K562 (cell line): Measurements from ENCODE around the gene TPM4. TPM values are rescaled to one million over a fixed set of nuclear protein-coding genes. Genes with fewer than 3 reads are reported as not detected.
A peak's percentile ranks its signal among the peaks of the same experiment; 100 is the strongest.

Experiments
- BCOR ChIP-seq: fragments of 450-650 bp; IDR thresholded peaks from 2 replicates; pipeline ENCODE4 v1.6.1; 2016
- CCNT2 ChIP-seq: IDR thresholded peaks from 2 replicates; pipeline ENCODE4 v1.6.1; 2011; ENCODE audit warnings: borderline replicate concordance, low read depth, mild to moderate bottlenecking, moderate library complexity, mixed read lengths, low read length; ENCODE audit not compliant: insufficient read length; ENCODE audit errors: extremely low read depth
- CREB3L1 ChIP-seq: fragments of 450-650 bp; IDR thresholded peaks from 2 replicates; pipeline ENCODE4 v1.6.1; 2014; ENCODE audit warnings: low read depth, mild to moderate bottlenecking, moderate library complexity, borderline replicate concordance
- KAT7 ChIP-seq: sonication (generic); formaldehyde crosslinking; IDR thresholded peaks from 2 replicates; pipeline ENCODE4 v1.8.0; 2022; ENCODE audit warnings: missing genetic modification reagents, mild to moderate bottlenecking, borderline replicate concordance
- L3MBTL2 ChIP-seq: fragments of 450-650 bp; IDR thresholded peaks from 2 replicates; pipeline ENCODE4 v1.6.1; 2016; ENCODE audit warnings: mild to moderate bottlenecking, moderate library complexity
- MBD2 ChIP-seq: sonication (generic); IDR thresholded peaks from 2 replicates; pipeline ENCODE4 v1.6.1; 2016; ENCODE audit warnings: low read depth, borderline replicate concordance
- MLLT1 ChIP-seq, 2 experiments: fragments of 450-650 bp; IDR thresholded peaks; 2 replicates each; pipeline ENCODE4 v1.6.1; 2016
- NFRKB ChIP-seq: fragments of 450-650 bp; IDR thresholded peaks from 2 replicates; pipeline ENCODE4 v1.6.1; 2016; ENCODE audit warnings: low read depth
- PHF20 ChIP-seq: fragments of 450-650 bp; IDR thresholded peaks from 2 replicates; pipeline ENCODE4 v1.6.1; 2018; ENCODE audit not compliant: partially characterized antibody
- PURB ChIP-seq: sonication (generic); formaldehyde crosslinking; IDR thresholded peaks from 2 replicates; pipeline ENCODE4 v1.9.0; 2021; ENCODE audit warnings: low read depth, mild to moderate bottlenecking, missing genetic modification reagents
- RBBP5 ChIP-seq: fragments of 200-600 bp; sonication (generic); IDR thresholded peaks from 2 replicates; pipeline ENCODE4 v1.6.1; 2012; ENCODE audit warnings: borderline replicate concordance, mild to moderate bottlenecking, low read length, control low read depth, inconsistent platforms; ENCODE audit not compliant: insufficient read depth, poor library complexity, severe bottlenecking
- RBM34 ChIP-seq: fragments of 200-400 bp; formaldehyde crosslinking; IDR thresholded peaks from 2 replicates; pipeline ENCODE4 v1.6.1; 2018; ENCODE audit warnings: low read length, borderline replicate concordance; ENCODE audit not compliant: insufficient read depth
- RCOR1 ChIP-seq, 2 experiments: IDR thresholded peaks; 2 replicates each; pipeline ENCODE4 v1.6.1; 2012; ENCODE audit warnings: low read depth in 2 of 2, low read length in 2 of 2, borderline replicate concordance in 1 of 2, improper control_type of control experiment in 1 of 2
- SNIP1 ChIP-seq: fragments of 450-650 bp; IDR thresholded peaks from 2 replicates; pipeline ENCODE4 v1.7.1; 2017; ENCODE audit warnings: low read depth, mild to moderate bottlenecking
- SREBF2 ChIP-seq: sonication (generic); formaldehyde crosslinking; IDR thresholded peaks from 2 replicates; pipeline ENCODE4 v1.4.0; 2020; ENCODE audit warnings: mild to moderate bottlenecking, missing genetic modification reagents
- SRF ChIP-seq, 2 experiments: fragments of 250-450, 450-650 bp in 1 of 2; sonication (Bioruptor Pico) in 1 of 2; sonication (generic) in 1 of 2; formaldehyde crosslinking; IDR thresholded peaks; 2 replicates each; pipeline versions ENCODE4 v1.5.0 to v1.5.1; 2020 to 2022; ENCODE audit warnings: mild to moderate bottlenecking in 1 of 2, missing genetic modification reagents in 1 of 2
- TRIM24 ChIP-seq, 2 experiments: fragments of 450-650 bp; IDR thresholded peaks; 2 replicates each; pipeline ENCODE4 v1.6.1; 2016
- TRIM25 ChIP-seq: fragments of 450-650 bp; IDR thresholded peaks from 2 replicates; pipeline ENCODE4 v1.7.0; 2016; ENCODE audit warnings: borderline replicate concordance
- VEZF1 ChIP-seq: fragments of 200-800 bp; sonication (Bioruptor generic); IDR thresholded peaks from 2 replicates; pipeline ENCODE4 v1.6.1; 2017; ENCODE audit warnings: missing genetic modification characterization, missing compliant biosample characterization
- ZNF224 ChIP-seq: sonication (generic); formaldehyde crosslinking; IDR thresholded peaks from 2 replicates; pipeline ENCODE4 v1.8.0; 2022; ENCODE audit warnings: mild to moderate bottlenecking, missing genetic modification reagents
- ZNF707 ChIP-seq: fragments of 250-450 bp; sonication (Bioruptor Pico); conservative IDR thresholded peaks from 2 replicates; pipeline ENCODE4 v1.8.0; 2022; ENCODE audit warnings: inconsistent platforms, mild to moderate bottlenecking, moderate library complexity
- polyA plus RNA-seq, 8 experiments: library from polyadenylated mRNA; depleted of rRNA in 4 of 8; stranded (reverse) in 5 of 8; unstranded in 3 of 8; fragments of >200 nt; fragmentation: Nextera tagmentation in 2 of 8; fragmentation: Illumina TruSeq in 1 of 8; extraction: Ambion mirVana in 2 of 8; extraction: Trizol in 1 of 8; gene quantifications; 2 replicates each; pipeline versions ENCODE4 v1.2.1 to v1.2.3, GENCODE V29; 2011 to 2014; ENCODE audit warnings: inconsistent platforms in 1 of 8, missing spikeins in 1 of 8
- total RNA-seq, 7 experiments: library from RNA; depleted of rRNA in 6 of 7; stranded (reverse); fragments of >200 nt in 6 of 7; fragmentation: Illumina TruSeq in 2 of 7; extraction: Trizol in 2 of 7; gene quantifications; 2 replicates each; pipeline versions ENCODE4 v1.2.1 to v1.2.3, GENCODE V29; 2011 to 2021; ENCODE audit warnings: low replicate concordance in 1 of 7

Gene TPM4
- total and polyA plus RNA-seq, 9 of the 15 experiments (the other 6 are each of a cell fraction or from before 2014, with no cell fraction given), result 28.1 to 111 (median 77.4) TPM

GRCh38 chr19:16111909-16112752, 35.8 kb downstream of the TPM4 start (continued):
- TF ChIP-seq ZNF707 (CRISPR knock-in tag), result no peak
- 0 out of 4 replicates have a peak, but pooled peaks have one; percentile 40 to 57 for TF ChIP-seq MLLT1 (IDR thresholded peaks at IDR 0.05)
- TF ChIP-seq TRIM24 (IDR thresholded peaks at IDR 0.05), result peak in 1 of 2 experiments; percentile 8; a peak in 1 of 4 replicates
- TF ChIP-seq VEZF1 (CRISPR knock-in tag), result no peak
- no peak for TF ChIP-seq ZNF224 (CRISPR knock-in tag)
- TF ChIP-seq RBBP5, result no peak
- no peak for TF ChIP-seq RBM34
- peak; percentile 59 for TF ChIP-seq PHF20
- no peak for TF ChIP-seq L3MBTL2
- TF ChIP-seq RCOR1 (IDR thresholded peaks at IDR 0.05; ENCODE audit: borderline replicate concordance in 1 of 2, low read depth in 2 of 2, low read length in 2 of 2), result peak; percentile 80 to 82
- TF ChIP-seq NFRKB, result peak; percentile 69; the same call in 1 of the 2 replicates
- peak; percentile 99 for TF ChIP-seq BCOR
- no peak for TF ChIP-seq CCNT2
- TF ChIP-seq SRF (CRISPR knock-in tag; IDR thresholded peaks at IDR 0.05), result 0 out of 4 replicates have a peak, but pooled peaks of 1 of the 2 experiments have one; percentile 4
- TF ChIP-seq CREB3L1, result 0 out of 2 replicates have a peak, but pooled peaks have one; percentile 12
- TF ChIP-seq TRIM25, result no peak
- 0 out of 2 replicates have a peak, but pooled peaks have one; percentile 46 for TF ChIP-seq KAT7 (CRISPR knock-in tag)
- TF ChIP-seq SNIP1, result no peak
- no peak; the same call in 1 of the 2 replicates for TF ChIP-seq MBD2
- TF ChIP-seq SREBF2 (CRISPR knock-in tag), result no peak
- no peak for TF ChIP-seq PURB (CRISPR knock-in tag)
